ENCODE results near the gene PRKCA. TPM values are rescaled to one million over a fixed set of nuclear protein-coding genes. Genes with fewer than 3 reads are reported as not detected.
"Not testable (repeated sequence)": the region's sequence is repeated elsewhere in the genome, so short reads cannot be mapped to it uniquely, and the experiment has no call there.

PRKCA gene
- total and polyA plus RNA-seq, 3 experiments from 2014 or later = 1.8 to 74.1 (median 73.9) TPM

DNA sequence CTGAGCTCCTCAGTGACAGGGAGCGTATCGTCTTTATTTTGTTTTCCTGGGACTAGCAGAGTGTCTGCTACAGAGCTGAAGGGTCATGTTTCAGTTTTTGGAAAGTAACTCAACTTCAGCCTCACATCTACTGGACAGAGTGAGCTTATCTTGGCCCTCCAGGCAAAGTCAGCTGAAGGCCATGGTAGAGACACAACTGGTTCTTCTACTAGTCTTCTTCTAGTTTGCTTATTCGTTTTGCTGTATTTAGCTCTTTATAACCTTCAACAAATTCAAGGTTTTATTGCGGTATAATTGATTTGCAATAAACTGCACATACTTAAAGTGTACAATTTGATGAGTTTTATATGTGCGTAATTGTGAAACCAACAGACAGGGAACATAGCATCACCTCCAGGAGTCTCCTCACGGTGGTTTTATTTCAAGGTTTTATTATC is 6.1 kb upstream of the PRKCA start:
- no peaks in the 10 kb centered on the region for H3K9me3 Mint-ChIP-seq
- H3K27ac ChIP-seq (ENCODE audit: low read depth, low read length) = no peak overlapping the region
- H3K4me3 ChIP-seq (ENCODE audit: low read length) = no peak overlapping the region
- CTCF ChIA-PET = interaction anchor here (1.3 kb wide), 1 partner anchor 14 kb away, joined by 3 read pairs; no protein-coding TSS in a partner anchor
- no peak for DNase-seq
- H3K36me3 Mint-ChIP-seq = no peaks in the 10 kb centered on the region
- H3K36me3 ChIP-seq (ENCODE audit: insufficient read depth, low read length) = no peaks in the 10 kb centered on the region
- H3K27me3 ChIP-seq (ENCODE audit: insufficient read depth, low read length, poor library complexity, severe bottlenecking) = no peaks in the 10 kb centered on the region
- H3K9me3 ChIP-seq (ENCODE audit: low read length) = no peaks in the 10 kb centered on the region
- H3K27me3 Mint-ChIP-seq = peaks cover 0 to 2% of the 10 kb centered on the region in 2 donors
- H3K4me3 Mint-ChIP-seq = peak overlapping the region in 1 of 7 donors; percentile 53
- no peak overlapping the region for H3K27ac Mint-ChIP-seq
- peaks cover 10 to 15% (median 13%) of the 10 kb centered on the region in 3 donors for H3K4me1 Mint-ChIP-seq
- H3K4me1 ChIP-seq (ENCODE audit: insufficient read depth, low read length) = peaks cover 7% of the 10 kb centered on the region
- POLR2A ChIA-PET = interaction anchor here (0.7 kb wide), 1 partner anchor 1706 kb away, joined by 3 read pairs; no protein-coding TSS in a partner anchor

DNA sequence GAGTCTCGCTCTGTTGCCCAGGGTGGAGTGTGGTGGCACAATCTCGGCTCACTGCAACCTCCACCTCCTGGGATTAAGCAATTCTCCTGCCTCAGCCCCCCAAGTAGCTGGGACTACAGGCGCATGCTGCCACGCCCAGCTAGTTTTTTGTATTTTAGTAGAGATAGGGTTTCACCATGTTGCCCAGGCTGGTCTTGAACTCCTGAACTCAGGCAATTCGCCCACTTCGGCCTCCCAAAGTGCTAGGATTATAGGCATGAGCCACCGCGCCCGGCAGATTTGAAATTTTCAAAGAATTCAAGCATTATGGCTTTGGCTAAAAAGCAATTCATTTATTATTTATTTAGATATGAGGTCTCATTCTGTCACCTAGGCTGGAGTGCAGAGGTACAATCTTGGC is 5.0 kb upstream of the PRKCA start:
- H3K27ac Mint-ChIP-seq; H3K9me3 ChIP-seq (ENCODE audit: low read length); H3K27me3 ChIP-seq (ENCODE audit: insufficient read depth, low read length, poor library complexity, severe bottlenecking); H3K4me3 ChIP-seq (ENCODE audit: low read length); CTCF ChIA-PET; H3K36me3 ChIP-seq (ENCODE audit: insufficient read depth, low read length); H3K4me1 ChIP-seq (ENCODE audit: insufficient read depth, low read length); H3K27ac ChIP-seq (ENCODE audit: low read depth, low read length); DNase-seq; POLR2A ChIA-PET; H3K9me3 Mint-ChIP-seq; H3K36me3 Mint-ChIP-seq; H3K27me3 Mint-ChIP-seq: not testable (repeated sequence)
- peak overlapping the region in 1 of 7 donors; percentile 10 for H3K4me3 Mint-ChIP-seq
- peaks cover 15 to 20% (median 18%) of the 10 kb centered on the region in 3 donors for H3K4me1 Mint-ChIP-seq

DNA sequence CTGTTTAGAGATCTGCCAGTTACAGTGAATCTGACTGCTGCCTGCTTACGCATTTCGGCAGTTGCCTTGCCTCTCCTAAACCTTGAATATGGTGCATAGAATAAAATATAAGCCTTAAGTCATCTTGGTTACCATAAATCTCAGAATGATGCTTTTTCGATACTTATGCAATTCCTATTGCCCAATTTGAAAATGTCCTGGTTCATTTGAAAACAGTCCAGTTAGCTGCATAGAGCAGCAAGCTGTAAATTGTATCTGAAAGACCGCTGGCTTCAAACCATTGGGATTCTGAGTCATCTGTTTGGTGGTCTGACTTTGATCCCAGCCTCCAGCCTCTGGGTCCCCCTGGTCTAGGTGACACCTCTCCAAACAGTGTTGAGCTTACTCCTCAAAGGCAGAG is 2.7 kb upstream of the PRKCA start:
- ChIA-PET CTCF (no interaction called here), POLR2A (no interaction called here)
- Histone ChIP-seq H3K27ac (ENCODE audit: low read depth, low read length) (no peak overlapping the region), H3K4me1 (ENCODE audit: insufficient read depth, low read length) (peaks cover 15% of the 10 kb centered on the region), H3K9me3 (ENCODE audit: low read length) (no peaks in the 10 kb centered on the region), H3K36me3 (ENCODE audit: insufficient read depth, low read length) (no peaks in the 10 kb centered on the region), H3K4me3 (ENCODE audit: low read length) (no peak overlapping the region), H3K27me3 (ENCODE audit: insufficient read depth, low read length, poor library complexity, severe bottlenecking) (no peaks in the 10 kb centered on the region)
- Mint-ChIP-seq H3K4me3 (peak overlapping the region in 1 of 7 donors; percentile 84), H3K9me3 (no peaks in the 10 kb centered on the region), H3K27ac (peak overlapping the region in 1 of 8 donors; percentile 93), H3K36me3 (peaks cover 0 to 7% (median 0%) of the 10 kb centered on the region in 3 donors), H3K4me1 (peaks cover 28 to 31% (median 29%) of the 10 kb centered on the region in 3 donors), H3K27me3 (peaks cover 0 to 2% of the 10 kb centered on the region in 2 donors)
- DNase-seq = no peak

DNA sequence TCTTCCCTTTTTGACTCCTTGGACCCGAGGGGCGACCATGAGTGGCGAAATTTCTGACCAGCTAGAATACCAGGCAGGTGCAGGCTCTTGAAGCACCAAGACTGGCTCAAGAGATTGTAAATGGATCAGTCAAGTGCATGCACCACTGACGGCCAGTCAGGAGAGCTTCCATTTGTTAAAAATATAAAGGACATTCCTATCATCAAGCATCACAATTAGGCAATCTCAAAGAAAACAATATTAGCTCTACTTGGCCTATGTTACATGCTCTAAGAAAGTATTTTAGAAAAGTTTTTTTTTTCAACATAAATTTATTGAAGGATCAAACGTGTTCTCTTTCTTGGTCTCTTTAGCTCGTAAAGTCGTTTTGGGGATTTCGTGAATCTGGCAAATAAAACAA is 1.5 kb upstream of the PRKCA start:
- ChIA-PET CTCF (interaction anchor here (1.1 to 1.8 kb wide), 3 partner anchors 15 to 126 kb away, joined by 3 to 4 read pairs (median 3); no protein-coding TSS in a partner anchor), POLR2A (no interaction called here)
- H3K9me3 Mint-ChIP-seq = no peaks in the 10 kb centered on the region
- no peak for DNase-seq
- H3K4me1 ChIP-seq (ENCODE audit: insufficient read depth, low read length) = peaks cover 21% of the 10 kb centered on the region
- H3K4me1 Mint-ChIP-seq = peaks cover 37 to 44% (median 41%) of the 10 kb centered on the region in 3 donors
- H3K36me3 Mint-ChIP-seq = peaks cover 0 to 7% (median 0%) of the 10 kb centered on the region in 3 donors
- H3K27ac ChIP-seq (ENCODE audit: low read depth, low read length) = no peak overlapping the region
- no peaks in the 10 kb centered on the region for H3K27me3 ChIP-seq (ENCODE audit: insufficient read depth, low read length, poor library complexity, severe bottlenecking)
- H3K4me3 Mint-ChIP-seq = peak overlapping the region; percentile 84 to 99 (median 95)
- H3K9me3 ChIP-seq (ENCODE audit: low read length) = no peaks in the 10 kb centered on the region
- peak overlapping the region in 4 of 8 donors; percentile 11 to 93 (median 87) for H3K27ac Mint-ChIP-seq
- H3K4me3 ChIP-seq (ENCODE audit: low read length) = no peak overlapping the region
- H3K27me3 Mint-ChIP-seq = no peaks in the 10 kb centered on the region
- H3K36me3 ChIP-seq (ENCODE audit: insufficient read depth, low read length) = no peaks in the 10 kb centered on the region

DNA sequence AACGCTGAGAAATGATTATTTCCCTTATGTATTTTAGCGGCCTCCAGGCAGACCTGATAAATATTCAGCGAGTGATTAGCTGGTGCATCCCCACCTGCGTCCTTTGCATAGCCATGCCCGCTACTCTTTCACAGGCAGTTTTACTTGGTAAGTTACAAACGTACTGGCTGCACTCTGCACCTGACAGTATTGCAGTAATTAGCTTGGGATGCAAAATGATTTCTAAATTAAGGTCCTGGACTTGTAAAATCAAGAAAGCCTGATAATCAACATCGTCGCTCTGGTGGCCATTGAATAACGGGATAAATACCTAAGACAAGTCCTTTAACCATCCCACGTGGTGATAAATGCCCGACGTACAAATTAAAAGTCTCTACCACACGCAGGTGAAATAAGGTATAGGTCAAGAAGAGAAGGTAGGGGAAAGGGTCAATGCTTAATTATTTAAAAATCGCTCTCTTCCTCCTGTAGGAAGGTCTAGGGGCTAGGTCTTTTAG is 998 bp upstream of the PRKCA start:
- Mint-ChIP-seq H3K4me1 (peaks cover 39 to 48% (median 44%) of the 10 kb centered on the region in 3 donors), H3K27ac (peak overlapping the region; percentile 19 to 94 (median 84)), H3K4me3 (peak overlapping the region; percentile 84 to 99 (median 95)), H3K9me3 (no peaks in the 10 kb centered on the region), H3K27me3 (no peaks in the 10 kb centered on the region), H3K36me3 (peaks cover 0 to 7% (median 0%) of the 10 kb centered on the region in 3 donors)
- H3K9me3 ChIP-seq (ENCODE audit: low read length) = no peaks in the 10 kb centered on the region
- peaks cover 23% of the 10 kb centered on the region for H3K4me1 ChIP-seq (ENCODE audit: insufficient read depth, low read length)
- POLR2A ChIA-PET = interaction anchor here (0.6 kb wide), 1 partner anchor 1738 kb away, joined by 4 read pairs; no protein-coding TSS in a partner anchor
- H3K27me3 ChIP-seq (ENCODE audit: insufficient read depth, low read length, poor library complexity, severe bottlenecking) = no peaks in the 10 kb centered on the region
- DNase-seq = no peak
- no peak overlapping the region for H3K27ac ChIP-seq (ENCODE audit: low read depth, low read length)
- H3K4me3 ChIP-seq (ENCODE audit: low read length) = peak overlapping the region; percentile 54
- no peaks in the 10 kb centered on the region for H3K36me3 ChIP-seq (ENCODE audit: insufficient read depth, low read length)
- CTCF ChIA-PET = interaction anchor here (1.1 to 1.8 kb wide), 3 partner anchors 15 to 125 kb away, joined by 3 to 4 read pairs (median 3); no protein-coding TSS in a partner anchor

DNA sequence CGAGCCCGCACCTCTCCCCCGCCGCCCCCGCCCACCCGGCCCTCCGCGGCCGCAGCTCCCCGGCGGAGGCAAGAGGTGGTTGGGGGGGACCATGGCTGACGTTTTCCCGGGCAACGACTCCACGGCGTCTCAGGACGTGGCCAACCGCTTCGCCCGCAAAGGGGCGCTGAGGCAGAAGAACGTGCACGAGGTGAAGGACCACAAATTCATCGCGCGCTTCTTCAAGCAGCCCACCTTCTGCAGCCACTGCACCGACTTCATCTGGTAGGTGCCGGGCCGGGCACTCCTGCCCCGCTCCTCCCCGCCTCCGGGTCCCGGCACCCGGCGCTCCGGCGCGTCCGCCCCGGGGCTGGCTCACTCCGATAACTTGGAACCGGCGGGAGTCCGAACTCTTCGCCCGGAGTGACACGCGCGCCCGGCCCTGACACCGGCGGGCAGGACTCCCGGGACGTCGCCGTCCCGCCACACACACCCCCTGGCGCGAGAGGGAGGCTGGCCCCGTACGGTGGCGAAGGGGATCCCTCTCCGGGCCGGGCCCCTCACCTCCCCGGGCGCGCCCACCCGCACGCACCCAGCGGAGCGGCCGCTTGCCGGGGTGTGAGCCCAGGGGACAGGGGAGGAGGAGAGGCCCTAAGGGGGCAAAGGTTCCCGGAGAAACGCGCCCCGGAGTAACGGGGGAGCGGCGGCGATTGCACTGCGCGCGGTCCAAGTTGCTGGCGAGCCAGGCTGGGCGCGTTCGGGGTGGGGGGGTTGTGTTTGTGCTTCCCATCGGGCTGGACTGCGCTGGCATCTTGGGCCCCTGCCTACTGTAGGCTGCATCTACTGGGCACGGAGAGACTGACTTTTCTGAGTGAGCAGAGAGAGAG is 581 bp downstream of the PRKCA start:
- Mint-ChIP-seq H3K4me1 (peaks cover 50 to 64% (median 60%) of the 10 kb centered on the region in 3 donors), H3K9me3 (no peaks in the 10 kb centered on the region), H3K27ac (peak overlapping the region; percentile 65 to 97 (median 92)), H3K27me3 (no peaks in the 10 kb centered on the region), H3K36me3 (peaks cover 0 to 11% (median 0%) of the 10 kb centered on the region in 3 donors), H3K4me3 (peak overlapping the region; percentile 89 to 98 (median 97))
- ChIA-PET POLR2A (no interaction called here), CTCF (interaction anchor here (1.8 kb wide), 1 partner anchor 13 kb away, joined by 8 read pairs; no protein-coding TSS in a partner anchor)
- Histone ChIP-seq H3K9me3 (ENCODE audit: low read length) (no peaks in the 10 kb centered on the region), H3K4me1 (ENCODE audit: insufficient read depth, low read length) (peaks cover 37% of the 10 kb centered on the region), H3K4me3 (ENCODE audit: low read length) (peak overlapping the region; percentile 70), H3K27me3 (ENCODE audit: insufficient read depth, low read length, poor library complexity, severe bottlenecking) (no peaks in the 10 kb centered on the region), H3K27ac (ENCODE audit: low read depth, low read length) (no peak overlapping the region), H3K36me3 (ENCODE audit: insufficient read depth, low read length) (no peaks in the 10 kb centered on the region)
- peak; percentile 34 to 70 (median 55) for DNase-seq

DNA sequence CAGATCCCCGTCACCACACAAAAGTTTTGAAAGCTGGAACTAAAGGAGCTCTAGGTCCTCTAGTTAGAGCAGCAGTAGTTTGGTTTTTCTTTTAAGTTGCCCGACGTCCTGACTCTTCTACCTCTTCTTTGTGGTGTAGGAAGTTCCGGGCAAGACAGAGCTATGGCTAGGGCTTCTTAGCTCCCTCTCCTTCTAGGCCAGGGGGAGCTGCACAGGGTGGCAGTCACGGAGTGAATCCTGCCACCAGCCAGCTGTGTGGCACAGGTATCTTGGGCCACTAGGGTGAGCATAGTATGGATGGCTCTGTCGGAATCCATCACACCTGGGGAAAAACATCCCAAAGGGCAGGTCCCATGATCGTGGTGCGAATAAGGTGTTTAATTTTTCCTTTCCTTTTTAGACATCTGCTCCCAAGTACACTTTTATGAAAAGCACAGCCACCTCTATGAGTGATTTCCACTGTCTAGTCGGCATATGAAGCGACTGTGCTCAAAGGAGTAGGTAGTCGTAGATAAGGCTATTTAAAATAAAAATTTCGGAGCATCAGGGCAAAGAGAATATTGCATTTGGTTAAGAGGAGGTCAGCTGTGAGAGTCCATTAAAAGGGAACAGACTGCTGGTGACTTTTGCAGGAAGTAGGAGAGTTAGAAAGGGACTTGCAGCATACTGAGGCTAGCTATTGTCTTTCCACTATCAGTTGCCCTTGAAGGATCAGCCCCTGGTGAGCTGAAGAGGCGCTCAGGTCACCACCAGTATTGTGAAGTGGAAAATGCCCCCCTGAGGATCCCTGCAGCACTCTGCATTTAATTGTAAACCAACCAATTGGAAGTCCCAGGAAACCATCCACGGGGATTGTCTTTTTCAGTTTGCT is 2.1 kb downstream of the PRKCA start:
- Histone ChIP-seq H3K4me1 (ENCODE audit: insufficient read depth, low read length) (peaks cover 45% of the 10 kb centered on the region), H3K27ac (ENCODE audit: low read depth, low read length) (peak overlapping the region; percentile 61), H3K9me3 (ENCODE audit: low read length) (no peaks in the 10 kb centered on the region), H3K4me3 (ENCODE audit: low read length) (peak overlapping the region; percentile 70), H3K36me3 (ENCODE audit: insufficient read depth, low read length) (no peaks in the 10 kb centered on the region), H3K27me3 (ENCODE audit: insufficient read depth, low read length, poor library complexity, severe bottlenecking) (no peaks in the 10 kb centered on the region)
- ChIA-PET POLR2A (no interaction called here), CTCF (interaction anchor here (1.1 to 1.8 kb wide), 3 partner anchors 12 to 26 kb away, joined by 3 to 8 read pairs (median 3); no protein-coding TSS in a partner anchor)
- Mint-ChIP-seq H3K4me1 (peaks cover 57 to 80% (median 72%) of the 10 kb centered on the region in 3 donors), H3K27ac (peak overlapping the region; percentile 69 to 95 (median 87)), H3K36me3 (peaks cover 0 to 20% (median 0%) of the 10 kb centered on the region in 3 donors), H3K9me3 (no peaks in the 10 kb centered on the region), H3K4me3 (peak overlapping the region; percentile 89 to 98 (median 97)), H3K27me3 (no peaks in the 10 kb centered on the region)
- peak in 1 of 5 donors; percentile 26 for DNase-seq

Data from CD8-positive, alpha-beta memory T cell (primary cell).